Measurements from ENCODE around the gene POC1A. TPM values are rescaled to one million over a fixed set of nuclear protein-coding genes. Genes with fewer than 3 reads are reported as not detected.

POC1A gene
- total and polyA plus RNA-seq, 9 of the 15 experiments (the other 6 are each of a cell fraction or from before 2014, with no cell fraction given) = 7.2 to 17.5 (median 12.1) TPM

DNA sequence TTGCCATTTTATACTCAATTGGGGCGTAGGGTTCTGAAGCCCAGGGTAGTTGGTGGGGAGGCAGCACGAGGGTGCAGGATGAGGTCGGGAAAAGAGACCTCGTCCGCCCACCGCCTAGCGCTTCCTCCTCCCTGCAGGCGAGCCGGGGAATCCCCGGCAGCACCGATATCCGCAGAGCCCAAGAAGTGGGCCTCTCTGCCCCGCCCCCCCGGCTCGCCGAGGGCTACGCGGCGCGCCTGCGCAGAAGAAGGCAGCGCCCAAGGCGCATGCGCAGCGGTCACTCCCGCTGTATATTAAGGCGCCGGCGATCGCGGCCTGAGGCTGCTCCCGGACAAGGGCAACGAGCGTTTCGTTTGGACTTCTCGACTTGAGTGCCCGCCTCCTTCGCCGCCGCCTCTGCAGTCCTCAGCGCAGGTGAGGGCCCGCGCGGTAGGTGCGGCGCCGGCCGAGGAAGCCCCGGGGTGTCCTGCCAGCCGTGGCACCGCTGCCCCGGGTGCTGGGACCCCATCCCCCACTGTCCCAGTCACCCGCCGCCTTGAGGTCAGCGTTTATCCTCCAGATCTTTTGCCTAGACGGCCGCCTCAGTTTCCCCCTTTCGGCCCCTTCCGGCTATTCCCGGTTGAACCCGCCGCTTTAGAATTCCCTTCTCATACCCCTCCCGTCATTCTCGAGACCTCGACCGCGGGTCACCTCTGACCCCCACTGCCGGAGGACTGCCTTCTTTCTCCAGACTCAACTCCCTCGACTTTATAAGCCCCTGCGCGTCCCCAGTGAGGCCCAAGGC, 43.8 kb upstream of the POC1A start, which contains the start of gene ALAS1 (continued):
- peak in 1 of 2 experiments; percentile 27; a peak in 2 of 4 replicates for TF ChIP-seq SIN3A (IDR thresholded peaks at IDR 0.05; ENCODE audit: borderline replicate concordance in 2 of 2, control insufficient read depth in 1 of 2, low read depth in 2 of 2, low read length in 2 of 2)
- peak; percentile 44 for TF ChIP-seq RBBP5 (IDR thresholded peaks at IDR 0.05; ENCODE audit: borderline replicate concordance, insufficient read depth, low read length, poor library complexity, severe bottlenecking)
- TF ChIP-seq, protein P1, sequence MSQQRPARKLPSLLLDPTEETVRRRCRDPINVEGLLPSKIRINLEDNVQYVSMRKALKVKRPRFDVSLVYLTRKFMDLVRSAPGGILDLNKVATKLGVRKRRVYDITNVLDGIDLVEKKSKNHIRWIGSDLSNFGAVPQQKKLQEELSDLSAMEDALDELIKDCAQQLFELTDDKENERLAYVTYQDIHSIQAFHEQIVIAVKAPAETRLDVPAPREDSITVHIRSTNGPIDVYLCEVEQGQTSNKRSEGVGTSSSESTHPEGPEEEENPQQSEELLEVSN (IDR thresholded peaks at IDR 0.05; ENCODE audit: borderline replicate concordance in 1 of 2, extremely low read depth in 1 of 2, insufficient read depth in 1 of 2, insufficient read length in 1 of 2, low read depth in 1 of 2, low read length in 1 of 2, poor library complexity in 1 of 2, severe bottlenecking in 1 of 2) = peak in 1 of 2 experiments; percentile 61
- TF ChIP-seq ZNF589 (CRISPR knock-in tag; IDR thresholded peaks at IDR 0.05; ENCODE audit: low read depth) = no peak
- peak; percentile 96 for TF ChIP-seq MEIS2 (IDR thresholded peaks at IDR 0.05; ENCODE audit: partially characterized antibody)
- no peak for TF ChIP-seq ZNF584 (CRISPR knock-in tag; IDR thresholded peaks at IDR 0.05; ENCODE audit: low read depth)
- peak; percentile 77 for TF ChIP-seq ZFX (CRISPR knock-in tag; IDR thresholded peaks at IDR 0.05)
- TF ChIP-seq RCOR1 (IDR thresholded peaks at IDR 0.05; ENCODE audit: borderline replicate concordance in 1 of 2, low read depth in 2 of 2, low read length in 2 of 2) = 0 out of 4 replicates have a peak, but pooled peaks of 1 of the 2 experiments have one; percentile 3
- TF ChIP-seq, protein P2, sequence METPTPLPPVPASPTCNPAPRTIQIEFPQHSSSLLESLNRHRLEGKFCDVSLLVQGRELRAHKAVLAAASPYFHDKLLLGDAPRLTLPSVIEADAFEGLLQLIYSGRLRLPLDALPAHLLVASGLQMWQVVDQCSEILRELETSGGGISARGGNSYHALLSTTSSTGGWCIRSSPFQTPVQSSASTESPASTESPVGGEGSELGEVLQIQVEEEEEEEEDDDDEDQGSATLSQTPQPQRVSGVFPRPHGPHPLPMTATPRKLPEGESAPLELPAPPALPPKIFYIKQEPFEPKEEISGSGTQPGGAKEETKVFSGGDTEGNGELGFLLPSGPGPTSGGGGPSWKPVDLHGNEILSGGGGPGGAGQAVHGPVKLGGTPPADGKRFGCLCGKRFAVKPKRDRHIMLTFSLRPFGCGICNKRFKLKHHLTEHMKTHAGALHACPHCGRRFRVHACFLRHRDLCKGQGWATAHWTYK (CRISPR knock-in tag; IDR thresholded peaks at IDR 0.05) = no peak
- peak; percentile 63; the same call in 1 of the 2 replicates for TF ChIP-seq MTA3 (IDR thresholded peaks at IDR 0.05; ENCODE audit: borderline replicate concordance)
- TF ChIP-seq NFRKB (IDR thresholded peaks at IDR 0.05; ENCODE audit: low read depth) = 0 out of 2 replicates have a peak, but pooled peaks have one; percentile 6
- TF ChIP-seq, protein P3, sequence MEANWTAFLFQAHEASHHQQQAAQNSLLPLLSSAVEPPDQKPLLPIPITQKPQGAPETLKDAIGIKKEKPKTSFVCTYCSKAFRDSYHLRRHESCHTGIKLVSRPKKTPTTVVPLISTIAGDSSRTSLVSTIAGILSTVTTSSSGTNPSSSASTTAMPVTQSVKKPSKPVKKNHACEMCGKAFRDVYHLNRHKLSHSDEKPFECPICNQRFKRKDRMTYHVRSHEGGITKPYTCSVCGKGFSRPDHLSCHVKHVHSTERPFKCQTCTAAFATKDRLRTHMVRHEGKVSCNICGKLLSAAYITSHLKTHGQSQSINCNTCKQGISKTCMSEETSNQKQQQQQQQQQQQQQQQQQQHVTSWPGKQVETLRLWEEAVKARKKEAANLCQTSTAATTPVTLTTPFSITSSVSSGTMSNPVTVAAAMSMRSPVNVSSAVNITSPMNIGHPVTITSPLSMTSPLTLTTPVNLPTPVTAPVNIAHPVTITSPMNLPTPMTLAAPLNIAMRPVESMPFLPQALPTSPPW (CRISPR knock-in tag; IDR thresholded peaks at IDR 0.05) = peak; percentile 93
- TF ChIP-seq, protein P4, sequence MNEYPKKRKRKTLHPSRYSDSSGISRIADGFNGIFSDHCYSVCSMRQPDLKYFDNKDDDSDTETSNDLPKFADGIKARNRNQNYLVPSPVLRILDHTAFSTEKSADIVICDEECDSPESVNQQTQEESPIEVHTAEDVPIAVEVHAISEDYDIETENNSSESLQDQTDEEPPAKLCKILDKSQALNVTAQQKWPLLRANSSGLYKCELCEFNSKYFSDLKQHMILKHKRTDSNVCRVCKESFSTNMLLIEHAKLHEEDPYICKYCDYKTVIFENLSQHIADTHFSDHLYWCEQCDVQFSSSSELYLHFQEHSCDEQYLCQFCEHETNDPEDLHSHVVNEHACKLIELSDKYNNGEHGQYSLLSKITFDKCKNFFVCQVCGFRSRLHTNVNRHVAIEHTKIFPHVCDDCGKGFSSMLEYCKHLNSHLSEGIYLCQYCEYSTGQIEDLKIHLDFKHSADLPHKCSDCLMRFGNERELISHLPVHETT (CRISPR knock-in tag; conservative IDR thresholded peaks at IDR 0.05 in 1 of 2, IDR thresholded peaks at IDR 0.05 in 1 of 2) = peak in 1 of 2 experiments; percentile 35; a peak in 1 of 4 replicates
- TF ChIP-seq SMAD4 (CRISPR knock-in tag; conservative IDR thresholded peaks at IDR 0.05) = 0 out of 2 replicates have a peak, but pooled peaks have one; percentile 37
- TF ChIP-seq, protein P5, sequence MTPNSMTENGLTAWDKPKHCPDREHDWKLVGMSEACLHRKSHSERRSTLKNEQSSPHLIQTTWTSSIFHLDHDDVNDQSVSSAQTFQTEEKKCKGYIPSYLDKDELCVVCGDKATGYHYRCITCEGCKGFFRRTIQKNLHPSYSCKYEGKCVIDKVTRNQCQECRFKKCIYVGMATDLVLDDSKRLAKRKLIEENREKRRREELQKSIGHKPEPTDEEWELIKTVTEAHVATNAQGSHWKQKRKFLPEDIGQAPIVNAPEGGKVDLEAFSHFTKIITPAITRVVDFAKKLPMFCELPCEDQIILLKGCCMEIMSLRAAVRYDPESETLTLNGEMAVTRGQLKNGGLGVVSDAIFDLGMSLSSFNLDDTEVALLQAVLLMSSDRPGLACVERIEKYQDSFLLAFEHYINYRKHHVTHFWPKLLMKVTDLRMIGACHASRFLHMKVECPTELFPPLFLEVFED (CRISPR knock-in tag; conservative IDR thresholded peaks at IDR 0.05) = no peak
- TF ChIP-seq, protein P6, sequence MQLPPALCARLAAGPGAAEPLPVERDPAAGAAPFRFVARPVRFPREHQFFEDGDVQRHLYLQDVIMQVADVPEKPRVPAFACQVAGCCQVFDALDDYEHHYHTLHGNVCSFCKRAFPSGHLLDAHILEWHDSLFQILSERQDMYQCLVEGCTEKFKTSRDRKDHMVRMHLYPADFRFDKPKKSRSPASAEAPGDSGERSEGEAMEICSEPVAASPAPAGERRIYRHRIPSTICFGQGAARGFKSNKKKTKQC (CRISPR knock-in tag; IDR thresholded peaks at IDR 0.05) = peak; percentile 34; the same call in 1 of the 2 replicates

All from K562 (cell line).